GM21528 (cell line): ENCODE data around the gene PHF13.
"Not testable (repeated sequence)": the region's sequence is repeated elsewhere in the genome, so short reads cannot be mapped to it uniquely, and the experiment has no call there.

Experiments
- ATAC-seq: cut with Tn5 transposase; IDR thresholded peaks from one replicate; pipeline ENCODE4 v1.9.1; 2021; ENCODE audit warnings: mild to moderate bottlenecking, moderate library complexity; ENCODE audit not compliant: unreplicated experiment, low FRiP score

PHF13 gene

DNA sequence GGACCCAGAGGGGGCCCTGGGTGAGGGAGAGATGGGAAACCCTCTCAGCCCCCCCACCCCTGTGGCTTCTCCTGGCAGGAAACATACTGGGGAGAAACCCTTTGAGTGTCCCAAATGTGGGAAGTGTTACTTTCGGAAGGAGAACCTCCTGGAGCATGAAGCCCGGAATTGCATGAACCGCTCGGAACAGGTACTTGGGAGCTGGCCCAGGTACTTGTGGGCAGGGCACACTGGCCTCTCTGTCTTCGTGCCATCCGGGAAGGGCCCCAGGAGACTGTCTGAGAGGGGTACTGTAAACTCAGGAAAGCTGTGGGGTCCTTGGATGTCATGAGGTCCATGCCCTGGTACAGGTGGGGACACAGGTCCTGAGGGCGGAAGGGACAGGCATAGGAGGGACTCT lies 27.7 kb upstream of the PHF13 start:
- ATAC-seq = no peak

GRCh38 chr1:6586404-6586816 lies 27.1 kb upstream of the PHF13 start:
- ATAC-seq = no peak

GRCh38 chr1:6587261-6588005 lies 26.1 kb upstream of the PHF13 start:
- no peak for ATAC-seq

DNA sequence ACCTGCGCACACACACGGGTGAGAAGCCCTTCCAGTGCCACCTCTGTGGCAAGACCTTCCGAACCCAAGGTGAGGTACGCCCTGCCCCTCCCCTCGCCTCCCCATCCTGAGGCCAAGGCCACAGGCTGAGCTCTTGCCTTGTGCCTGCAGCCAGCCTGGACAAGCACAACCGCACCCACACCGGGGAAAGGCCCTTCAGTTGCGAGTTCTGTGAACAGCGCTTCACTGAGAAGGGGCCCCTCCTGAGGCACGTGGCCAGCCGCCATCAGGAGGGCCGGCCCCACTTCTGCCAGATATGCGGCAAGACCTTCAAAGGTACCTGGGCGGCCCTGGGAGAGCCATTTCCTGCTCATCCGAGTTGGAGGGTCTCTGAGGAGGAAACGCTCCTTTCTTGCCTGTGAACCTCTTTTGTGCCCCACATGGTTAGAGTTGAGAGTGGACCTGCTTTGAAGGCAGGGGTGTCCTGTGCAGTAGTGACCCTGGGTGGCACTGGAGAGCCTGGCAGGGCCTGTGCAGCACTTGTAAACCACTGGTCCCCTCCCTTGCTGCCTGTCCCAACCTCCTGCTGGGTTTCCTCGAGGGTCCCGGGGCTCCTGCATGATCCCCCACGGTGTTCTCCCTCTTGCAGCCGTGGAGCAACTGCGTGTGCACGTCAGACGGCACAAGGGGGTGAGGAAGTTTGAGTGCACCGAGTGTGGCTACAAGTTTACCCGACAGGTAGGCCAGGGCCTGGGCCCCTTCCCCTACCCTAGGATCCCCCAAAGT lies 25.2 kb upstream of the PHF13 start:
- no peak for ATAC-seq

DNA sequence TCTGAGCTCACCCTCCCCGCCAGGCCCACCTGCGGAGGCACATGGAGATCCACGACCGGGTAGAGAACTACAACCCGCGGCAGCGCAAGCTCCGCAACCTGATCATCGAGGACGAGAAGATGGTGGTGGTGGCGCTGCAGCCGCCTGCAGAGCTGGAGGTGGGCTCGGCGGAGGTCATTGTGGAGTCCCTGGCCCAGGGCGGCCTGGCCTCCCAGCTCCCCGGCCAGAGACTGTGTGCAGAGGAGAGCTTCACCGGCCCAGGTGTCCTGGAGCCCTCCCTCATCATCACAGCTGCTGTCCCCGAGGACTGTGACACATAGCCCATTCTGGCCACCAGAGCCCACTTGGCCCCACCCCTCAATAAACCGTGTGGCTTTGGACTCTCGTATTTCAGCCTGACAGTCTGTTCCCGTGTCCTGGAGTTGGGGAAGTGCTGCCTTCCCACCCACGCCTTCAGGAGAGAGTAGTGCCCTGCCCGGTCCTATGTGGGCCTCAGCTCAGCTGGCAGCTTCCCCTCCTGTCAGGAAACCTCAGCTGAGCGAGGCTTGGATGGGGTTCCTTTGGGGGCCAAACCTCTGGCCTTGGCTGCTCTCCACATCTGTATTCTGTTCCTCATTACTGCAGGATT lies 24.5 kb upstream of the PHF13 start:
- ATAC-seq = no peak

- ATAC-seq = no peak
Measured at GRCh38 chr1:6590046-6590445, 23.5 kb upstream of the PHF13 start.

DNA sequence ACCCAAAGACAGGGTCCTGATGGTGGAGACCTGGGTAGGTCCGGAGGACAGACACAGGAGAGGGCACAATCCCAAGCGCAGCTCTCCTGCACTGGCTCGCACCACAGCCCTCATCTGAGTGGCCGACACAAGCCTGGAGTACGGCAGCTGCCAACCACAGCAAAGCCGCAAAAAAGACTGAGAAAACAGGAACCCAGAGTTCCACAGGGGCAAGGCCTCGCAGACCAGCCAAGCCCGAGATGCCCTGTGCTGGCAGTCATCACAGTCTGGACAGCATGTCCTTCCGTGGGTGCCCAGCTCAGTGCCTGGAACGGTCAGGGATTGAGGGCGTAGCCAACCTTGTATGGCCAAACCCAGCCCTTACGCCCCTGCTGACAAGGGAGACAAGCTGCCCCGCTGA lies 22.3 kb upstream of the PHF13 start:
- no peak for ATAC-seq

- ATAC-seq = no peak
Measured at GRCh38 chr1:6591644-6592043, 21.9 kb upstream of the PHF13 start.

GRCh38 chr1:6592441-6592840 lies 21.1 kb upstream of the PHF13 start:
- ATAC-seq = no peak

DNA sequence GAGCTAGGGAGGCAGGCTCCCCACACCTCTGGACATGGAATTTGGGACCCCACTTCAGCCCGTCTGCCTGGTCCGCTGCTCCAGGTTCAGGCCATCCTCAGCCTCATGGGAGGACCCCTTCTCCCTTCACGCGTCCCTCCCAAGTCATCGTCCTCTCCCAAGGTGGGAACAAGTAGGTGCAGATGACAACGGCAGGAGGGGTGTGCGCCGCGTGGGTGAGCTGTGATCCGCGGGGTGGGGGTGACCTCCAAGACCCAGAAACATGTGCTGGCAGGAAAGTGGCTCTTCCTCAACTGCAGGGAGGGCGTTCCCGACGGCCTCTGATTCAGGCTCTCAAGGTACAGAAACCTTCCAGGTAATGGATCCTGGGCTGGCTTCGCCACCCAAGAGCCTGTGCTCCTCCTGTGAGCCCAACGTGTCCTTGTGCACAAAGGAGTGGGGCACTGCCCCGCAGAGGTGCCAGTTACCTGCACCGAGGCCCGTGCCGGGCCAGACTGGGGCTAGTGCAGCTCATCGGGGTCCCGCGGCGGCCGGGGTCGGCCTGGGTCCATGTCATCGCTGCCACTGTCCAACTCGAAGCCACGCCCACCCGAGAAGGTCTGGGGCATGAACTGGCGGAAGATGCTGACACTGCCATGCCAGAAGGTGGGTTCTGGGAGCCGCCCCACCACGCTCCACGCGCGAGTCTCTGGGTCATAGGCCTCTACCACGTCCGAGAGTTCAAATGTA lies 20.5 kb upstream of the PHF13 start:
- ATAC-seq = no peak

- no peak for ATAC-seq
Measured at GRCh38 chr1:6593810-6594209, 19.7 kb upstream of the PHF13 start.

DNA sequence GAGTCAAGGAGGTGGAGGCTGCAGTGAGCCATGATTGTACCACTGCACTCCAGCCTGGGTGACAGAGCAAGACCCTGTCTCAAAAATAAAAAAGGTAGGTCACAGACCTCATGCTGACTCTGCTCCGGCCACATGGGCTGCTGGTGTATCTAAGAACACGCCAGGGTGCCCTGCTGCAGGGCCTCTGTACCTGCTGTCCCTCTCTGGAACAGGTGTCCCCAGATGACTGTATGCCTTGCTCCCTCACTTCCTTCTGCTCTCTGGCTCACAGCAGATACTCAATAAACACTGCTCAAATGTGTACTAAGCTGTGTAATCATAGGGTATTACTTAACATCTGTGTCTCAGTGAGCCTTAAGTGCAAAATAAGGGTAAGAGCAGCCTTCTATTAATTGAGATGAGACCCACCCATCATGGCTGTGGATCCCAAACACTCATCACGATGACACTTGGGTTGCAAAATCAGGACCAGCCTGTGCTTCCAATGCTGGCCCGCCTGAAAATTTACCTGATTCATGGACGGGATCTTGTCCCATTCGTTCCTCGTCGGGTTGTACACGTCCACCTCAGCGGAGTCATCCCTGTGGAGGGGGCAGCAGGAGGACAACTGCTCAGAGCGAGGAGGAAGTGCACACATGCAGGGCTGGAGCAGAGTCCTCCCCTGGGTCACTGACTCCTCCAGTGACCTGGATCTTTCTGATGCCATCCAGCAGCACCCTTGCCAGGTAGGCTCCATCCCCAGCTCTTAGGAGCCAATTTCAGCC lies 18.4 kb upstream of the PHF13 start:
- no peak for ATAC-seq

DNA sequence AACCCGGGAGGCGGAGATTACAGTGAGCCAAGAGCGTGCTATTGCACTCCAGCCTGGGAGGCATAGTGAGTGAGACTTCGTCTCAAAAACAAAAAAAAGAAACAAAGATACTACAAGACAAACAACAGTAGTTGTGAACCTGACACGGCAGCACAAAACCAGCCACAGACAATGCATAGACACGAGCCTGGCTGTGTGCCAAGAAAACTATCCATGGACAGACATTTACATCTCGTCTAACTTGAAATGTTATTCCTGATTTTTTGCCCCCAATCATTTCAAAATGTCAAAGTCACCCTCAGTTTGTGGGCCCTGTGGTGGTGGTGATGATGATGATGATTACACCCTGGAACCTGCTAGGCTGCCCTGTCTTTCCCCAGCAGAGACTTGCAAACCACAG lies 17.2 kb upstream of the PHF13 start:
- no peak for ATAC-seq

DNA sequence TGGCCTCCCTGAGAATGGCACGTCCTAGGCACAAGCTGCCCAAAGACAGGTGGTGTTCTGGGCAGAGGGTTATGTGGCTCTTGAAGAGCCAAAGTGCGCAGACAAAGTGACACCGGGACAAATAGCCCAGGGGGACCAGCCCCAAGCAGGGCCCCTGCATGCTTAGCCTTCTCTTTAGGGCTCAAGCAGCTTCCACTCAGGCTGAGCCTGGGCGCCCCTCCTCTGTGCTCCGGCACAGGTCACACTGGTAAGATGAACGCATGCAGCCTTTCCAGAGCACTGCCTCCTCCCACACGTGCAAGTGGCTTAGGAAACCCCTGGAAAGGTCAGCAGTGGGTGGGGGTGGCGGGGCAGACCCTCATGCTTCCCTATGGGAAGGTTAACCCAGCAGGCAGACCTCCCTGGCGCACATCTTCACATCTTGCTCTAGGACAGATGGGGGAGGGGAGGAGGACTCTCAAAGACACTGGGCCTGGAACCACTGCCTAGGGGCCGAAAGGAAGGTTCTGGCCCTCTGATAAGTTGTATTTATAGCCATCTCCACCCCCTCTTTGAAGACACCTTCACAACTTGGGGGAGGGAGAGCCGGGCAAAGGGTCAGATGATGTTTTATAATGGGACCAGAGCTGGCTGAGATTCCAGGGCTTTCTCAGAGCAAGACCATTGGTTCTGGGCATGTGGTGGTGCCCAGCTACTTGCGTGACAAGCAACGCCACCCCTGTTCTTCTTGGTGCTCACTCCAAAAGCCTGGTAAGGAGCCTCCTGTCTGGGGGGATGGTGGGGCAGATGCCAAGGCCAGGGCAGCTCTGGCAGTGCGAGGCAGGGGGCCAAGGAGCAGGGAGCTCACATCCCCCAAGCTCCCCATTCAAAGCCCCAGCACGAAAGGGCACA lies 16.4 kb upstream of the PHF13 start:
- no peak for ATAC-seq

- ATAC-seq = no peak
Measured at GRCh38 chr1:6597777-6598131, 15.8 kb upstream of the PHF13 start.

DNA sequence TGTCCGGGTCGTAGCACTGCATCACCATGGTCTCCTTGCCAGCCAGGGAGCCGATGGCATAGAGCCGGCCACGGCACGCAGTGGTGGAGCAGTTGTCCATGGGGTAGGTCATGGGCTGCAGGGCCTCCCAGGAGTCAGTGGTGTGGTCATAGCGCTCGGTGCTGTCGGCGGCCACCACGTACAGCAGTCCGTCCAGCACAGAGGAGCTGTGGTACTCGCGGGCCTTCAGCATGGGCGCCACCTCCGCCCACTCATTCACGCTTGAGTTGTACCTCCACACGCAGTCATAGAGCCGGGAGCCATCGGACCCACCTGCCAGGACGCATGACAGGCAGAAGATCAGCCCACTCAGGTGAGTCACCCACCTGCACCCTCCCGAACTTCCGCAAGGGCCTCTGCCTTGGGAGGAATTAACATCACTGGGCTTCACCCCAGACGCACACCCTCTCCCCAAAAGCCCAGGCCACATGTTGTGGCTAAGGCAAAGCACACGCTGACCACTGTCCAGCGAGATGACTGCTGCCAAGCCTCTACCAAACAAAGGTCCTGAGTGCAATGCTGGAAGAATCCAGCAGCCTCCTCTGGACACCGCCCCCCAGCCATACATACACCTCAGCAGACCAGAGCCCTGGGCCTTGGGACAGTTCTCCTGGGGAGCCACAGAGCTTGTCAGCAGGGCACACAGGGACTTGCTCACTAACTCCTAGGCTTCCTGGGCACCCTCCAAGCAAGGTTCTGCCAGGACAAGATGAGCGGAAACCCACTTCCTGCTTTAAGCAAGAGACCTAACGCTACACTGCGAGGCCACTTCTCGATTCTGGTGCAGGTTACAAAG lies 14.2 kb upstream of the PHF13 start:
- ATAC-seq = no peak

GRCh38 chr1:6599991-6600390 lies 13.5 kb upstream of the PHF13 start:
- ATAC-seq = not testable (repeated sequence)

GRCh38 chr1:6600410-6601048 lies 13.0 kb upstream of the PHF13 start:
- peak; percentile 4 for ATAC-seq
